Measurements from ENCODE around the gene ST8SIA6. TPM values are rescaled to one million over a fixed set of nuclear protein-coding genes. Genes with fewer than 3 reads are reported as not detected.
A peak's percentile ranks its signal among the peaks of the same experiment; 100 is the strongest.

The ST8SIA6 gene
- total and polyA plus RNA-seq, 2 of the 8 experiments (the other 6 are each of a cell fraction or from before 2014, with no cell fraction given), result 0.70 to 1.1 TPM

DNA sequence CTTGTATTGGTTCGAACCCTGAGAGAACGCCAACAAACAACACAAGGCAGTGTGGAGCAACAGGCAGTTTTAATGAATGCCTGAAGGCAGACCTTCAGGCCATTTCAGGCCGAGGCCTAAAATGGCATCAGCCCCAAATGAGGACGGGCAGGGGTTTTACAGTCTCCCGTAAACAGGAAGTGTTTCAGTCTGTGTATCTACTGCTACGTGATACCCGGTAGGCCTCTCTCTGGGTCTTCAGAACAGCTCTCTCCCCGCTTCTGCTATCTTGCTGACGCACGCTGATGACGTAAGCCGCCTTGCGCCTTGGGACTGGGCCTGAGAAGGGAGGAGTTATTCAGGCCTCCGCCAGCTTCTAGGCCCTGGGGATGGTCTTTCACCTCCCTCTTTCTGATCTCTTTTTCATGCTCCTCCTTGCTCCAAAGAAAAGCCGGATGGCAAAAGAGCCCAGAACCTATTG lies 67.7 kb downstream of the ST8SIA6 start:
- H3K14ac ChIP-seq (ENCODE audit: insufficient read length), result no peak overlapping the region
- 87% methylated on average over 15 of the region's 15 CpGs; no CpG with 5 or more reads in 1 of the 2 experiments for WGBS, 2 experiments (ENCODE audit: extremely low coverage in 1 of 2, insufficient coverage in 1 of 2, insufficient read length in 1 of 2, insufficient replicate concordance in 2 of 2, low coverage in 1 of 2, low lambda C conversion rate in 2 of 2, missing lambda C conversion rate in 1 of 2)
- H3K4me2 ChIP-seq (ENCODE audit: insufficient read depth in 1 of 2, low read depth in 2 of 2, low read length in 2 of 2), result no peak overlapping the region
- no peaks in the 10 kb centered on the region for H3K23me2 ChIP-seq (ENCODE audit: low read depth, low read length)
- H3K4ac ChIP-seq (replicated peaks; ENCODE audit: insufficient read length, low read depth, low read length), result no peak overlapping the region
- H3K9me3 ChIP-seq (ENCODE audit: insufficient read depth in 2 of 2, low read depth in 1 of 2, low read length in 1 of 2), result no peaks in the 10 kb centered on the region
- H2BK120ac ChIP-seq (replicated peaks; ENCODE audit: low read depth, low read length), result no peak overlapping the region
- TF ChIP-seq TEAD4 (IDR thresholded peaks at IDR 0.05; ENCODE audit: low read depth, low read length), result no peak
- TF ChIP-seq CREB1 (IDR thresholded peaks at IDR 0.05), result peak; percentile 66
- CTCF ChIA-PET (ENCODE audit: partially characterized antibody), result interaction anchor here (1.0 to 7.1 kb wide), 3 partner anchors 10 to 23 kb away, joined by 3 to 71 read pairs (median 12); no protein-coding TSS in a partner anchor
- no peak overlapping the region for H3K56ac ChIP-seq (replicated peaks; ENCODE audit: insufficient read length, low read depth, low read length)
- peak overlapping the region; percentile 92 for H2AFZ ChIP-seq (ENCODE audit: low read length)
- H3K27me3 ChIP-seq (replicated peaks in 1 of 4; ENCODE audit: control insufficient read depth in 3 of 4, extremely low read depth in 1 of 4, insufficient read depth in 3 of 4, low read length in 3 of 4), result no peaks in the 10 kb centered on the region
- no peak overlapping the region for H2BK15ac ChIP-seq (ENCODE audit: low read length)
- FAIRE-seq (no peak), DNase-seq (ENCODE audit: low read depth in 1 of 2, low spot score in 2 of 2) (no peak)
- peaks cover 0 to 4% (median 0%) of the 10 kb centered on the region in 4 experiments; a peak in 2 of 7 replicates for H3K4me1 ChIP-seq (replicated peaks in 1 of 4; ENCODE audit: control insufficient read depth in 3 of 4, insufficient read depth in 4 of 4, low read length in 3 of 4)
- H3K36me3 ChIP-seq (ENCODE audit: control insufficient read depth in 2 of 4, insufficient read depth in 4 of 4, low read length in 3 of 4), result no peaks in the 10 kb centered on the region
- no peak overlapping the region for H3K9ac ChIP-seq (replicated peaks in 1 of 4; ENCODE audit: extremely low read depth in 1 of 4, low read depth in 3 of 4, low read length in 3 of 4)
- H3K4me3 ChIP-seq (ENCODE audit: extremely low read depth in 1 of 4, insufficient read depth in 2 of 4, low read depth in 3 of 4, low read length in 4 of 4), result no peak overlapping the region
- H3K23ac ChIP-seq (ENCODE audit: insufficient read length), result no peak overlapping the region
- H2BK20ac ChIP-seq (ENCODE audit: low read length), result no peak overlapping the region
- no peak overlapping the region for H4K5ac ChIP-seq (ENCODE audit: insufficient read length, low read depth, low read length)
- no peak overlapping the region for H4K91ac ChIP-seq (replicated peaks; ENCODE audit: insufficient read length, low read length)
- H2BK5ac ChIP-seq (ENCODE audit: low read depth, low read length), result no peak overlapping the region; the same call in 1 of the 2 replicates
- POLR2A ChIA-PET (ENCODE audit: partially characterized antibody), result interaction anchor here (0.9 to 1.6 kb wide), 2 partner anchors 11 to 45 kb away, joined by 3 to 4 read pairs; no protein-coding TSS in a partner anchor
- H3K27ac ChIP-seq (ENCODE audit: low read depth, low read length), result no peak overlapping the region
- no peak overlapping the region; the same call in 1 of the 2 replicates for H4K8ac ChIP-seq (ENCODE audit: extremely low read depth, insufficient read depth, low read length)
- no peak overlapping the region for H2BK12ac ChIP-seq (ENCODE audit: low read depth, low read length)
- no peaks in the 10 kb centered on the region for H3K79me2 ChIP-seq (ENCODE audit: control insufficient read depth in 1 of 2, insufficient read depth in 2 of 2, low read length in 2 of 2)
- H4K20me1 ChIP-seq (replicated peaks in 1 of 2; ENCODE audit: control insufficient read depth in 1 of 2, insufficient read depth in 2 of 2, low read length in 2 of 2), result no peaks in the 10 kb centered on the region
- peak overlapping the region; percentile 7; the same call in 1 of the 2 replicates for H3K18ac ChIP-seq (ENCODE audit: extremely low read depth, low read length)
- H3K79me1 ChIP-seq (ENCODE audit: low read depth, low read length), result no peaks in the 10 kb centered on the region
- H2AK5ac ChIP-seq (ENCODE audit: low read depth, low read length), result no peak overlapping the region

Data from H1 (cell line).